Measurements from ENCODE around the gene GNG7.

GRCh38 chr19:2716275-2716650 lies 13.8 kb upstream of the GNG7 start:
- TF ChIP-seq CTCF (IDR thresholded peaks at IDR 0.05) (no peak), POLR2AphosphoS5 (IDR thresholded peaks at IDR 0.05; ENCODE audit: low read depth, low read length) (no peak), NFIC (IDR thresholded peaks at IDR 0.05; ENCODE audit: borderline replicate concordance) (no peak), JUND (IDR thresholded peaks at IDR 0.05) (no peak), RAD21 (IDR thresholded peaks at IDR 0.05; ENCODE audit: low read length) (no peak), ZBTB33 (IDR thresholded peaks at IDR 0.05; ENCODE audit: borderline replicate concordance, low read depth) (no peak)
